NCI-H2081 treated with DMSO at 0.1 percent for 48 hours (cell line): ENCODE data around the gene HEBP1.

Experiments used
- DNase-seq: peaks from one replicate; lab custom pipeline; 2025; lab: John Stamatoyannopoulos, UW

Gene HEBP1

DNA sequence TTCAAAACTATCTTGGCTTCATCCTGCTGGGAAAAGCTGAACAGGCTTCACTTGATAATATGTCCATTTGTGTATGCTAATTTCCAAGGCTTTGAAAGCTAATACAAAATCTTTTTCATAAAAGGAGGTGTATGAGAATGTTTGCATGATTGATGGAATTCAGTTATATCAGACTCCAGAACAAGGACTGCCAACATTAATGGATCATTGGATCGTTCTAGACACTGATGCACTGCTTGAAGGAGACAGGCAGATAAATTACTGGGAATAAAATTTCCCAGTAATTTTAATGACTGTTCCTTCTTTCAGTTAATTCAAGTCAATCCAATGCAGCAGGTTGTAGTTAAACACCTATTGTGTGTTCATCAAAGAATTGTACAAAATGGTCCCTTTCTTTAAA, 48.6 kb downstream of the HEBP1 start:
- DNase-seq: no peak

DNA sequence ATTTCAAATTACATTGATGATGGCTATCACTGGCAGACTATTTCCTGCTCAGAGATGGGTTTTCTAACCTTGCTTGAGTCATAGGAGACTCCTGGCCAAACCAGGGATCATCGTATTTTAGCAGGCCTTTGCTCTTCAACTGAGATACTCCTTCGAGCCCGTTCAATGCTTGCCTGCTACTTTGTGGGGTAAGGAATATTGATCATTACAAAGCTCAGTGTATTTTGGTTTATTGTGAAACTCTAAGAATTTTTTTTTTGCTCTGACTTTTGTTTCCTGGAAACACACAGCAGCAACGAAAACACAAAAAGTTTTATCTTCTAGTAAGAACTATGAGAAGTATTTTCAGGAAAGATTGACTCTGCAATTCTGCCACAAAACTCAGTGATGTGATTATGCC, 52.2 kb downstream of the HEBP1 start:
- DNase-seq: no peak

GRCh38 chr12:12946686-12947355, 53.2 kb downstream of the HEBP1 start:
- no peak for DNase-seq

GRCh38 chr12:12945591-12945990, 54.5 kb downstream of the HEBP1 start:
- DNase-seq: no peak

DNA sequence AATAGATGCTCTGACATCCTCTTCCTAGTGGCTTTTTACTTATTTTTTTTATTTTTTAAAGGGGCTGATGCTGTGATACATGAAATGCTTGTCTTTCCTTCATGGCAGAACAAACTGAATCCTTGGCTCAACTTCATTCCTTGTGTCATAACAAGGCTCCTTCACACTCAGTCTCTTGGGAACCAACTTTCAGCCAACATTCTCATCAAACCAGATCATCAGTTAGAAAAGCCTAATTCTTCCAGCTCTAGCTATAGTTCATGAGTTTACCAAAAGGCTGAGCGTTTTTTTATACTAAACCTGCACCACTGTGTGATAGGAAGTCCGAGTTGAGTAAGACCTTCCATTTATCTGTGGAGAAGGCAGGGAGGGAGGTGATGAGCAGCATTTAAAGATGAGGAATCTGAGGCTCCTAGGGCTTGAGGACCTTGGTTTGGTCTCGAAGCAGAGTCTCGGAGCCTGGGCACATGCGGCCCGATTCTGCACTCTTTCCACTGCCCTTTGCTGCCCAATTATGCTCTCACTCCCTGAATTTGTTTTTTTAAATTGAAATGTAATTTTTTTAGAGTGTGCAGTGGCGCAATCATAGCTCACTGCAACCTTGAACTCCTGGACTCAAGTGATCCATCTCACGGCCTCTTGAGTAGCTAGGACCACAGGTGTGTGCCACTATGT, 56.3 kb downstream of the HEBP1 start:
- no peak for DNase-seq

GRCh38 chr12:12941450-12942350, 58.4 kb downstream of the HEBP1 start:
- no peak for DNase-seq

- no peak for DNase-seq
Measured at GRCh38 chr12:12939888-12940287, 60.2 kb downstream of the HEBP1 start.

GRCh38 chr12:12938541-12938940, 61.5 kb downstream of the HEBP1 start:
- DNase-seq: no peak

DNA sequence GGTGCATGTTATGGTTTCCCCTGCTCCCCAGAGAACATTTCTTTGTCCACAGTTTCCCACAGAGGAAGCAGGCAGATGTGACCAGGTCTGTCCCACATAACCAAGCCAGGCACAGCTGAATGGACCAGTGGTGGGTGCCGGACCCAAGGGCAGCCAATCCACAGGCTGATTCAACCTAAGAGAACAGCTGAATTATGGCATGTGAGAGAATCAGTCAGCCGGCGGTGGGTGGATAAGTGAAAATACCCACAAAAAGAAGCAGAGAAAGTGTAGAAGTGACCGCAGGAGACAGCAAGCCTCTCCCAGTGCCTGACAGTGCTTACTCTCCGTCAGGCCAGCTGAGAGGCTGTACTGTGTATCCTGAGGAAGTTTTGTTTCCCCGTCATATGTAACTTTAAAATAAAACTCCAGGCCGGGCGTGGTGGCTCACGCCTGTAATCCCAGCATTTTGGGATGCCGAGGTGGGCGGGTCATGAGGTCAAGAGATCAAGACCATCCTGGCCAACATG, 63.0 kb downstream of the HEBP1 start:
- DNase-seq: no peak

DNA sequence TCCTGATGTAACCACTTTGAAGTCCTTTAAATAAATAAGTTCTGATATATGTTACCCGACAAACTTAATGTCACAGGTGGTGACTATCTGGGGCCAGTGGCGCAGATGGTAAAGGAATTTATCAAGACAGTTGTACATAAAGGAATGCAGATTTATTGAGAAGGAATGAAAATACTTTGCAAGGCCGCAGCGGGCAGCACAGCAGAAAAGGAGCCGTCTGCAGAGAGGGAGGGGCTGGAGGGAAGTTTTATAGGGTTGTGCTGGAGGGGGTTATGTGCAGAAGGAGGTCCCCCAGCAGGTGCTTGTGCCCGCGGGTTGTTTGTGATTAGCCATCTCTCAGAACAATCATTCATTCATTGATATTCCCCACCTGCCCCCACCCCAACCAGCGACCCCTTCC, 65.5 kb downstream of the HEBP1 start:
- no peak for DNase-seq

- DNase-seq: no peak
Measured at GRCh38 chr12:12933742-12934141, 66.3 kb downstream of the HEBP1 start.

DNA sequence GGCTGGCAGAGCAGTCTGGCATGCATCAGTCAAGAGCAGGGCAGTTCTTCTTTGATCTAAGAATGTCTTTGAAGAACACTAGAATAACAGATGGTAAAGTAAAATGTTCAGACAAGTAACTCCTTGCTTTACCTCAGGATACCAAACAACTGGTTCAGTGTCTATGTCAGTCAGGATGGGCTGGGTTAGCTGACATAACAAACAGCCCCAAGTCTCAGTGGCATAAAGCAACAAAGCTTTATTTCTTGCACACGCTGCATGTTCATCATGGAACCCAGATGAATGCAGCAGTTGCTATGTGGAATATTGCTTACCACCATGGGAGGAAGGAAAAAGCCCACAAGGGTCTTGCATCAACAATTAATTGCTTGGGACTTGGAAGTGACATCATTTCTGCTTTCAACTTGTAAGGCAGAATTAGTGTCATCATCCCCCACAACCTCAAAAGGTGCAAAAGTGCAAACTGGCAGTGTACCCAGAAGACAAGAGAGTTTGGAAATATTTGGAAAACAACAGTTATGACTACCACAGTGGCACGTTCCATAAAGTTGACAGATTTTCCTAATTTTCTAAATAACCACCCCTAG, 69.3 kb downstream of the HEBP1 start:
- DNase-seq: no peak

- DNase-seq: no peak
Measured at GRCh38 chr12:12929696-12930095, 70.4 kb downstream of the HEBP1 start.

- DNase-seq: peak; percentile 72
Measured at GRCh38 chr12:12927211-12928079, 72.6 kb downstream of the HEBP1 start.

- DNase-seq: no peak
Measured at GRCh38 chr12:12926571-12927071, 73.4 kb downstream of the HEBP1 start.

- no peak for DNase-seq
Measured at GRCh38 chr12:12925388-12925787, 74.7 kb downstream of the HEBP1 start.
